Breast epithelium (tissue), 3 donors: Measurements from ENCODE around the gene KIZ.

Experiments
- POLR2A ChIP-seq: fragments of 450-650 bp; IDR thresholded peaks from one replicate; pipeline ENCODE4 v1.6.1; 2016; ENCODE audit warnings: antibody characterized with exemption, mild to moderate bottlenecking, moderate library complexity
- POLR2AphosphoS5 ChIP-seq, 3 donors: sonication (generic); formaldehyde crosslinking; IDR thresholded peaks; one replicate each; pipeline ENCODE4 v1.6.1; 2017; ENCODE audit warnings: antibody characterized with exemption in 3 of 3
- TF ChIP-seq, protein P1 (sequence below), 3 donors: fragments of 450-650 bp; IDR thresholded peaks; one replicate each; pipeline ENCODE4 v1.5.1; 2016 to 2017; ENCODE audit warnings: antibody characterized with exemption in 3 of 3, mild to moderate bottlenecking in 3 of 3, moderate library complexity in 3 of 3

DNA sequence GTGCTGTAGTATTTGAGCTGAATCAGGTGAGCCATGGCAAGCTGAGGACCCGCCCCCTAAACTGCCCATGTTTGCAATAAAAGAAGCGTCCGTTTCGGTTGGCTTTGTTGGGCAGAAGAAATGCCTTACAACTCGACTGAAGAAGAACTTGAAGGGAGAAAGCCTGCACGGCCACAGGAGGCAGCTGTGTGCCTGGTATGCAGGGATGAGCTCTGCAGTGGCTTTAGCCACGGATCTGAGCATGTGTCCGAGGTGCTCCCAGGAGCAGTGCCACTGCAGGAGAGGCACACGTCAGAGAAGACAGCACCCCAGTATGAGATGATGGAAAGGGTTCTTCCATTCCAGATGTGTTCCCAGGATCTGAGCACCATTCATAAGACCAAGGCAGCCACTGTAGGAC, 23.5 kb downstream of the KIZ start:
- TF ChIP-seq, protein P1, sequence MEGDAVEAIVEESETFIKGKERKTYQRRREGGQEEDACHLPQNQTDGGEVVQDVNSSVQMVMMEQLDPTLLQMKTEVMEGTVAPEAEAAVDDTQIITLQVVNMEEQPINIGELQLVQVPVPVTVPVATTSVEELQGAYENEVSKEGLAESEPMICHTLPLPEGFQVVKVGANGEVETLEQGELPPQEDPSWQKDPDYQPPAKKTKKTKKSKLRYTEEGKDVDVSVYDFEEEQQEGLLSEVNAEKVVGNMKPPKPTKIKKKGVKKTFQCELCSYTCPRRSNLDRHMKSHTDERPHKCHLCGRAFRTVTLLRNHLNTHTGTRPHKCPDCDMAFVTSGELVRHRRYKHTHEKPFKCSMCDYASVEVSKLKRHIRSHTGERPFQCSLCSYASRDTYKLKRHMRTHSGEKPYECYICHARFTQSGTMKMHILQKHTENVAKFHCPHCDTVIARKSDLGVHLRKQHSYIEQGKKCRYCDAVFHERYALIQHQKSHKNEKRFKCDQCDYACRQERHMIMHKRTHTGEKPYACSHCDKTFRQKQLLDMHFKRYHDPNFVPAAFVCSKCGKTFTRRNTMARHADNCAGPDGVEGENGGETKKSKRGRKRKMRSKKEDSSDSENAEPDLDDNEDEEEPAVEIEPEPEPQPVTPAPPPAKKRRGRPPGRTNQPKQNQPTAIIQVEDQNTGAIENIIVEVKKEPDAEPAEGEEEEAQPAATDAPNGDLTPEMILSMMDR (IDR thresholded peaks at IDR 0.05): no peak
- no peak for TF ChIP-seq POLR2A
- no peak for TF ChIP-seq POLR2AphosphoS5 (IDR thresholded peaks at IDR 0.05)
